BLaER1 (cell line): ENCODE measurements around the gene ZNF134.

Experiments used
- H3K27ac ChIP-seq: shearing (Covaris generic); formaldehyde crosslinking; 2 replicates; pipeline ENCODE4 v1.8.1; 2022
- H3K27me3 ChIP-seq: shearing (Covaris generic); formaldehyde crosslinking; 2 replicates; pipeline ENCODE4 v1.8.1; 2022
- H3K36me3 ChIP-seq: shearing (Covaris generic); formaldehyde crosslinking; 2 replicates; pipeline ENCODE4 v1.8.1; 2022
- H3K4me1 ChIP-seq: shearing (Covaris generic); formaldehyde crosslinking; 2 replicates; pipeline ENCODE4 v1.8.1; 2022
- H3K4me2 ChIP-seq: shearing (Covaris generic); formaldehyde crosslinking; 2 replicates; pipeline ENCODE4 v1.8.1; 2022
- H3K4me3 ChIP-seq: shearing (Covaris generic); formaldehyde crosslinking; 2 replicates; pipeline ENCODE4 v1.8.1; 2022
- H3K9ac ChIP-seq: shearing (Covaris generic); formaldehyde crosslinking; 2 replicates; pipeline ENCODE4 v1.8.1; 2022
- H3K9me3 ChIP-seq: shearing (Covaris generic); formaldehyde crosslinking; 2 replicates; pipeline ENCODE4 v1.8.1; 2022
- H4K20me1 ChIP-seq: shearing (Covaris generic); formaldehyde crosslinking; 2 replicates; pipeline ENCODE4 v1.8.1; 2022
- Cebpa-rat ChIP-seq: shearing (Covaris generic); IDR thresholded peaks from 2 replicates; pipeline ENCODE4 v1.8.1; 2022

ZNF134 gene

DNA sequence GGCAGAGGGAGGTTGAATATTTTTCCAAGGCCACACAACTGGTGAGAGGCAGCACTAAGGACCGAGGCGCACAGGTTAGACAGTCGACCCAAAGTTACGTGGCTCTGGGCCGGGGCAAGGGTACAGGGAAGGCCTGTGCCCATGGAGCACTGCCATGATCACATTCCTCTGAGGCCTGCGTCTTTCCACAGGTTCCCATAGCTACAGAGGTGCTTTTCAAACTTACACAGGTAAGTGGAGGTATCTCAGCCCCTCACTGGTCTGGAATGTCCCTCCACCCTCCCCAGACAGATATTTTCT, 19.7 kb downstream of the ZNF134 start:
- no peaks in the 10 kb centered on the region for H4K20me1 ChIP-seq
- peaks cover 10% of the 10 kb centered on the region for H3K4me1 ChIP-seq
- H3K27ac ChIP-seq: no peak overlapping the region
- peaks cover 30% of the 10 kb centered on the region for H3K9me3 ChIP-seq
- no peak for TF ChIP-seq Cebpa-rat
- peak overlapping the region; percentile 94 for H3K4me2 ChIP-seq
- H3K4me3 ChIP-seq: peak overlapping the region; percentile 98
- H3K9ac ChIP-seq: peak overlapping the region; percentile 88
- H3K36me3 ChIP-seq: peaks cover 70% of the 10 kb centered on the region
- no peaks in the 10 kb centered on the region for H3K27me3 ChIP-seq

DNA sequence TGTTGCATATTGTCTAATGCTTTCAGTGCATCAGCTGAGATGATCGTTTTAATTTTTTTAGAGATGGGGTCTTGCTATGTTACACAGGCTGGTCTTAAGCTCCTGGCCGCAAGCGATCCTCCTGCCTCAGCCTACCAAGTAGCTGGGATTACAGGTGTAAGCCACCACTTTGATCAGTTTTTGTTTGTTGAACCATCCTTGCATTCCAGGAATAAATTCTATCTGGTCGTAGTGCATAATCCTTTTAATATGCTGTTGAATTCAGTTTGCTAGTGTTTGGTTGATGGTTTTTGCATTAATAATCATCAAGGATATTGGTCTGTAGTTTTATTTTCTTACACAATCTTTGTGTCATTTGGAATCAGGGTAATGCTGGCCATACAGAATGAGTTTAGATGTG, 23.3 kb downstream of the ZNF134 start:
- Histone ChIP-seq H3K4me2 (no peak overlapping the region), H4K20me1 (no peaks in the 10 kb centered on the region), H3K4me1 (peaks cover 10% of the 10 kb centered on the region), H3K27ac (no peak overlapping the region), H3K9me3 (peaks cover 66% of the 10 kb centered on the region), H3K36me3 (peaks cover 80% of the 10 kb centered on the region), H3K27me3 (no peaks in the 10 kb centered on the region), H3K9ac (no peak overlapping the region), H3K4me3 (0 out of 2 replicates have a peak overlapping the region, but pooled peaks have one; percentile 21)
- TF ChIP-seq Cebpa-rat: no peak

DNA sequence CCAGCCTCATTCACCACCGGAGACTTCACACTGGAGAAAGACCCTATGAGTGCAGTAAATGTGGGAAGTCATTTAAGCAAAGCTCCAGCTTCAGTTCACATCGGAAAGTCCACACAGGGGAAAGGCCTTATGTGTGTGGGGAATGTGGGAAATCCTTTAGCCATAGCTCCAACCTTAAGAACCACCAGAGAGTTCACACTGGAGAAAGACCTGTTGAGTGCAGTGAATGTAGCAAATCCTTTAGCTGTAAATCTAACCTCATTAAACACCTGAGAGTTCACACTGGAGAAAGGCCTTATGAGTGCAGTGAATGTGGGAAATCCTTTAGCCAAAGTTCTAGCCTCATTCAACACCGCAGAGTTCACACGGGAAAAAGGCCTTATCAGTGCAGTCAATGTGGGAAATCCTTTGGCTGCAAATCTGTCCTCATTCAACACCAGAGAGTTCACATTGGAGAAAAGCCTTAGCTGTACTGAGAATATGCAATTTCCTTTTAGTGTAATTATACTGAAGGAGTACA, 27.7 kb downstream of the ZNF134 start:
- H3K36me3 ChIP-seq: peaks cover 67% of the 10 kb centered on the region
- H3K4me2 ChIP-seq: no peak overlapping the region
- peaks cover 72% of the 10 kb centered on the region for H3K9me3 ChIP-seq
- H3K27ac ChIP-seq: no peak overlapping the region
- no peaks in the 10 kb centered on the region for H3K4me1 ChIP-seq
- H3K9ac ChIP-seq: no peak overlapping the region
- no peak for TF ChIP-seq Cebpa-rat
- H3K27me3 ChIP-seq: no peaks in the 10 kb centered on the region
- H3K4me3 ChIP-seq: peak overlapping the region; percentile 28; the same call in 1 of the 2 replicates
- H4K20me1 ChIP-seq: no peaks in the 10 kb centered on the region

DNA sequence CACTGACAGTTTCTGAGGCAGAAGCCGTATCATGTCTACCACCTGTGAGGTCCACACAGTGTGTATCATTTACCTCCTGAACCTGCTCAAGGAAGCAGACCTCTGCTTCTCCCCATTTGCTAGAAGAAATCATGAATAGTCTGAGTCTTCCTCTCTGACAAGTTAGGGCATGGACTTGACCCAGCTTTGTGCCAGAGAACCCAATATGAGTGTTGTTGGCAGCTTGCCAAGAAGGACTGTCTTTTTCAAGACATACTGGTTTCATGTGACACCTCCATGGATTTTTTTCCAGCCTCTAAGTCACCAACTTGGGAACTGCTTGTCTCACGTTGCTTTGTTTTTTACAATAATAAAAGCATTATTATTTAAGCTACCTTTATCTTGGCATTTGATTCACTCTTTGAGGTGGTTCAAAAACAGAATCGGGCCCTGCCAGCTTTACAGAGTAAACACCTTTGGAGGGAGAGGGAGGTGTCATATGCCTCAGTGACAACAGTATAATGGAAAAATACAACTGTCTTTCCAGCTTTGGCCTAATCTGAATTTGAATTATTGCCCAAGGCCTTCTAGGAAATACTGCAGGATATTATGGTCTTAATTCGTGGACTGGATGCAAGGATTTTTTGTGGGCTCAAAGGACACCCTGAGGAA, 28.5 kb downstream of the ZNF134 start:
- Histone ChIP-seq H3K4me2 (no peak overlapping the region), H3K27ac (no peak overlapping the region), H3K9me3 (peaks cover 65% of the 10 kb centered on the region), H3K36me3 (peaks cover 59% of the 10 kb centered on the region), H3K9ac (no peak overlapping the region), H3K27me3 (no peaks in the 10 kb centered on the region), H4K20me1 (no peaks in the 10 kb centered on the region), H3K4me1 (no peaks in the 10 kb centered on the region), H3K4me3 (no peak overlapping the region)
- TF ChIP-seq Cebpa-rat: no peak

DNA sequence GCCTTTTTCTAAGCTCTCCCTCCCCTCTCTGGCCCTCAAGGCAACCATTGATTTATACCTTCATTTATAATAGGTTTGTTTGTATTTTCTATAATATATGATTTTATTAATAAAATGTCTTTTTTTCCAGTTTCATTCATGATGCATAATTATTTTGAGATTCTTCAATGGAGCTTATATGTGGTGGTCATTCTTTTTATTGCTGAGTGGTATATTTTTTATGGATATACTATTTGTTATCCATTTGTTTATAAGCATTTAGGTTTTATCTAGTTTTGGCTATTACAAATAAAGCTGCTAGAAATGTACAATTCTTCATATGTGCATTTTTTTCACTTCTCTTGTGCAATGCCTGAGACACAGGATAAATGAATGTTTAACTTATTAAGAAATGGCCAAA, 29.7 kb downstream of the ZNF134 start:
- Histone ChIP-seq H3K9ac (no peak overlapping the region), H3K4me2 (no peak overlapping the region), H3K4me1 (no peaks in the 10 kb centered on the region), H3K9me3 (peaks cover 53% of the 10 kb centered on the region), H3K4me3 (no peak overlapping the region), H3K27me3 (no peaks in the 10 kb centered on the region), H3K36me3 (peaks cover 49% of the 10 kb centered on the region), H4K20me1 (no peaks in the 10 kb centered on the region), H3K27ac (no peak overlapping the region)
- TF ChIP-seq Cebpa-rat: no peak

DNA sequence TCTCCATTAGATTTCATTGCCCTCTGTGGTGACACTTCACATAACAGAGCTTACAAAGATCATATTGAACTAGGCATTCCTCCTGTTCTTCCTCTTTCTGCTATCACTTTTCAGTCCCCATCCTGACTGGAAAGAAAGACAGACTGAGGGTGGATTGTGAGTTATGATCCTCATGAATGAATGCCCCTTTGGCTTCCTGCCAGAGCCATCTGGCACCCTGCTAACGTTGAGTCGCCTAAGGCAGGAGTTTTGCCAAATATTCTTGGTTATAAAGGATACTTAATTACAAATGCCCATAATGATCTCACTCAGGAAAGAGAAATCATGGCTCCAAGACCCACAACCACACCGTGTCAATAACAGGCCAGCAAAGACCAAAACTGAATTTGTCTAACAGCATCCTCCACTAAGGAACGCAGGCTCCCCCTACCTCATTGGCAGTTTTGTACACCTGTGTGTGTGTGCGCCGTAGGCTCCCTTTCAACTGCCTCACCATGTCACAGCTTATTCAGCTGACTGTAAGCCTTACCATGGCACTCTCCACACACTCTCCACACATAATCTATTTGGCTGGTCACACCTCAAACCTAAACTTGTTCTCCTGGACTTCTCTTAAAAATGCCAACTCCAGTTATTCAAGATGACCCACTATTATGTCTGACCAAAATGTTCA, 34.4 kb downstream of the ZNF134 start:
- Histone ChIP-seq H3K4me3 (no peak overlapping the region), H3K4me1 (peaks cover 18% of the 10 kb centered on the region), H3K4me2 (no peak overlapping the region), H3K9ac (no peak overlapping the region), H3K9me3 (peaks cover 34% of the 10 kb centered on the region), H4K20me1 (no peaks in the 10 kb centered on the region), H3K36me3 (peaks cover 1% of the 10 kb centered on the region; the same call in 1 of the 2 replicates), H3K27ac (no peak overlapping the region), H3K27me3 (no peaks in the 10 kb centered on the region)
- no peak for TF ChIP-seq Cebpa-rat

DNA sequence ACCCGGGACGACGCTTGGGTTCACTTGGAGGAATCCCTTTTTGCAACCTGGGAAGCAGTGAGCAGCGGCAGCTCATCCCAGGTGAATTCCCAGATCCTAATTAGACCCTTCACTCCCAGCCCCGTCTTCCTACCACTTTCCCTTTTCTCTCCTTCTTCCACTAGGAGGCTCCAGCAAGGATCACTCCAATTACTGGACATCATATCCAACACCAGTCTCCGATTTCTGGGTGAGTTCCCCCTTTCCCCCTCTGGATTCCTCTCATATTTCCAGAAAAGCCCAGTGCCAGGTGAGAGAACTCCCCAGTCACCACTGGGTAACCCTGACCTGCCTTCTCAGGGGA, 37.6 kb downstream of the ZNF134 start:
- H3K27ac ChIP-seq: peak overlapping the region; percentile 51
- H3K4me2 ChIP-seq: peak overlapping the region; percentile 79

DNA sequence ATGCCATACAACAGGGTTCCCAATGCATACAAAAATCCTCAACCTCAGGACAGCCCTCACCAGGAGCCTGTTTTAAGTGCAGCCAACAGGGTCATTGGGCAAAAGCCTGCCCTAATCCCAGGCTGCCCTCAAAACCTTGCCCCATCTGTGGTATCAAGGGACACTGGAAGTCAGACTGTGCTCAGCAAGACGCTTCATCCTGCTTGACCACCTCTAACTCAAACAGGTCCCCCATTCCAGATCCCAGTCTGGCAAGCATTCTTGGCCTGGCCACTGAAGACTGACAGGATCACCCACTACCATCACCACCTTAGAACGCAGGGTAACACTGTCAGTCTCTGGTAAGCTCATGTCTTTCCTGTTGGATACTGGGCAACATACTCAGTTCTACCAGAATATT, 39.6 kb downstream of the ZNF134 start:
- no peak overlapping the region for H3K4me3 ChIP-seq
- no peaks in the 10 kb centered on the region for H3K27me3 ChIP-seq
- H3K4me2 ChIP-seq: no peak overlapping the region
- H3K4me1 ChIP-seq: peaks cover 18% of the 10 kb centered on the region
- H3K27ac ChIP-seq: no peak overlapping the region
- H3K9me3 ChIP-seq: peaks cover 46% of the 10 kb centered on the region
- H3K36me3 ChIP-seq: no peaks in the 10 kb centered on the region
- no peaks in the 10 kb centered on the region for H4K20me1 ChIP-seq
- no peak for TF ChIP-seq Cebpa-rat
- H3K9ac ChIP-seq: no peak overlapping the region

More for the DNA sequence above, 37.6 kb downstream of the ZNF134 start:
- Histone ChIP-seq H3K9ac (no peak overlapping the region), H3K27me3 (no peaks in the 10 kb centered on the region), H4K20me1 (no peaks in the 10 kb centered on the region), H3K36me3 (no peaks in the 10 kb centered on the region), H3K4me1 (peaks cover 18% of the 10 kb centered on the region), H3K4me3 (peak overlapping the region; percentile 32), H3K9me3 (peaks cover 46% of the 10 kb centered on the region)
- no peak for TF ChIP-seq Cebpa-rat

DNA sequence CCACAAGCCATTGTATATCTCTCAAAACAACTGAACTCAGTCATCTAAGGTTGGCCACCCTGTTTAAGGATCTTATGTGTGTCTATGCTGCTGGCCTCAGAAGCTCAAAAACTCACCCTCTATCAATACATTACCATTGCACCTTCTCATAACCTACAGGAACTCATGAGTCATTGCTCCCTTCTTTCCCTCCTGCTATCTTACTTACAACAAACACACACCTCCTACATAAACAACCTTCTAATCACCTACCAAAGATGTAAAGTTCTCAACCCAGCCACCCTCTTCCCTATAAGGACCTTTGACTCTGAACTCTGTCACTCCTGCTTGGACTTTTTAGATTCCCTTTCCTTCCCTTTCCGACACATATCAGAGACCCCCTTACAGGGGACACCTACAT, 41.4 kb downstream of the ZNF134 start:
- H4K20me1 ChIP-seq: no peaks in the 10 kb centered on the region
- no peak overlapping the region for H3K4me2 ChIP-seq
- no peaks in the 10 kb centered on the region for H3K36me3 ChIP-seq
- peaks cover 18% of the 10 kb centered on the region for H3K4me1 ChIP-seq
- TF ChIP-seq Cebpa-rat: no peak
- H3K9ac ChIP-seq: no peak overlapping the region
- peaks cover 39% of the 10 kb centered on the region for H3K9me3 ChIP-seq
- H3K27ac ChIP-seq: no peak overlapping the region
- H3K4me3 ChIP-seq: no peak overlapping the region
- H3K27me3 ChIP-seq: no peaks in the 10 kb centered on the region; the same call in 1 of the 2 replicates

DNA sequence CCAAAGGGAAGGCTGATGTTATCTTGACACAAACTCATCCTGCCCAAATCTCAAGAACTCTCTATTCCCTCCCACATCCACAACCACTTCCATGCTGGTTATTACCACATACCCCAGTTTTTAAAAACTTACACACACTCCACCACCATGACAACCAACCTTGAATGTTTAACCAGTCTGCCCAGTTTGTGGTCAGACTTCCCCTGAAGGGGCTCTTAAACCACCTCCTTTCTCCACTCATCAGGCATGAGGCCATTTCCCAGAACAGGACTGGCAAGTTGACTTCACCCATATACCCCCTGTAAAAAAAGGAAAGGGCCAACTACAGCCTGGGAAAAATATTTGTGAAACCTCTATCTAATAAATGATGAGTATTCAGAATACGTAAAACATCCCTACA, 42.3 kb downstream of the ZNF134 start:
- Histone ChIP-seq H3K36me3 (no peaks in the 10 kb centered on the region), H3K27me3 (no peaks in the 10 kb centered on the region; the same call in 1 of the 2 replicates)

More for the DNA sequence above, 42.3 kb downstream of the ZNF134 start:
- H3K4me1 ChIP-seq: peaks cover 8% of the 10 kb centered on the region
- no peak overlapping the region for H3K9ac ChIP-seq
- no peak for TF ChIP-seq Cebpa-rat
- no peak overlapping the region for H3K4me3 ChIP-seq
- H3K9me3 ChIP-seq: peaks cover 35% of the 10 kb centered on the region
- H4K20me1 ChIP-seq: no peaks in the 10 kb centered on the region
- H3K4me2 ChIP-seq: no peak overlapping the region
- H3K27ac ChIP-seq: no peak overlapping the region
